Measurements from ENCODE around the gene GNG12.

Gene GNG12

GRCh38 chr1:67695963-67696362 lies 137.3 kb downstream of the GNG12 start:
- no peak for DNase-seq (ENCODE audit: low read depth)
- no peak overlapping the region for H3K4me3 ChIP-seq (ENCODE audit: low read length)
- TF ChIP-seq, protein P1, sequence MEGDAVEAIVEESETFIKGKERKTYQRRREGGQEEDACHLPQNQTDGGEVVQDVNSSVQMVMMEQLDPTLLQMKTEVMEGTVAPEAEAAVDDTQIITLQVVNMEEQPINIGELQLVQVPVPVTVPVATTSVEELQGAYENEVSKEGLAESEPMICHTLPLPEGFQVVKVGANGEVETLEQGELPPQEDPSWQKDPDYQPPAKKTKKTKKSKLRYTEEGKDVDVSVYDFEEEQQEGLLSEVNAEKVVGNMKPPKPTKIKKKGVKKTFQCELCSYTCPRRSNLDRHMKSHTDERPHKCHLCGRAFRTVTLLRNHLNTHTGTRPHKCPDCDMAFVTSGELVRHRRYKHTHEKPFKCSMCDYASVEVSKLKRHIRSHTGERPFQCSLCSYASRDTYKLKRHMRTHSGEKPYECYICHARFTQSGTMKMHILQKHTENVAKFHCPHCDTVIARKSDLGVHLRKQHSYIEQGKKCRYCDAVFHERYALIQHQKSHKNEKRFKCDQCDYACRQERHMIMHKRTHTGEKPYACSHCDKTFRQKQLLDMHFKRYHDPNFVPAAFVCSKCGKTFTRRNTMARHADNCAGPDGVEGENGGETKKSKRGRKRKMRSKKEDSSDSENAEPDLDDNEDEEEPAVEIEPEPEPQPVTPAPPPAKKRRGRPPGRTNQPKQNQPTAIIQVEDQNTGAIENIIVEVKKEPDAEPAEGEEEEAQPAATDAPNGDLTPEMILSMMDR (conservative IDR thresholded peaks at IDR 0.05; ENCODE audit: low read depth, low read length) = no peak

DNA sequence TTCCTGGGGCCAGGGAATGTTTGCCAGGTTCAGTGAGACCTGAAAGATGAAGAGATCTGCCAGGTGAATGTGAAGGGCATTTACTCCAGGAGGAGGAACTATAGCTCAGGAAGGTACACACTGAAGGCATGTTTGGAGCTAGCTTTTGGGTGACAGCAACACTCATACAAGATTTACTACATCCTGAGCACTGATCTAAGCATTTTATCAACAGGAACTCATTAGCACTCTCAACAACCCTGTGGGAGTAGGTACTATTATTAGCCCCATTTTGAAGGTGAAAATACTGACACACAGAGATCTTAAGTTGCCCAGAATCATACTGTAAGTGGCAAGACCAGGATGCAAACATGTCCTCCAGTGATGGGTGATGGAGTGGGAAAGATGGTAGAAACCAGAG lies 141.6 kb downstream of the GNG12 start:
- no peak for DNase-seq (ENCODE audit: low read depth)
- TF ChIP-seq, protein P1 (conservative IDR thresholded peaks at IDR 0.05; ENCODE audit: low read depth, low read length) = no peak
- H3K4me3 ChIP-seq (ENCODE audit: low read length) = no peak overlapping the region

GRCh38 chr1:67690411-67690810 lies 142.9 kb downstream of the GNG12 start:
- H3K4me3 ChIP-seq (ENCODE audit: low read length) = no peak overlapping the region
- TF ChIP-seq, protein P1 (conservative IDR thresholded peaks at IDR 0.05; ENCODE audit: low read depth, low read length) = no peak
- DNase-seq (ENCODE audit: low read depth) = no peak

GRCh38 chr1:67690018-67690363 lies 143.3 kb downstream of the GNG12 start:
- no peak for DNase-seq (ENCODE audit: low read depth)
- no peak overlapping the region for H3K4me3 ChIP-seq (ENCODE audit: low read length)
- TF ChIP-seq, protein P1 (conservative IDR thresholded peaks at IDR 0.05; ENCODE audit: low read depth, low read length) = no peak

DNA sequence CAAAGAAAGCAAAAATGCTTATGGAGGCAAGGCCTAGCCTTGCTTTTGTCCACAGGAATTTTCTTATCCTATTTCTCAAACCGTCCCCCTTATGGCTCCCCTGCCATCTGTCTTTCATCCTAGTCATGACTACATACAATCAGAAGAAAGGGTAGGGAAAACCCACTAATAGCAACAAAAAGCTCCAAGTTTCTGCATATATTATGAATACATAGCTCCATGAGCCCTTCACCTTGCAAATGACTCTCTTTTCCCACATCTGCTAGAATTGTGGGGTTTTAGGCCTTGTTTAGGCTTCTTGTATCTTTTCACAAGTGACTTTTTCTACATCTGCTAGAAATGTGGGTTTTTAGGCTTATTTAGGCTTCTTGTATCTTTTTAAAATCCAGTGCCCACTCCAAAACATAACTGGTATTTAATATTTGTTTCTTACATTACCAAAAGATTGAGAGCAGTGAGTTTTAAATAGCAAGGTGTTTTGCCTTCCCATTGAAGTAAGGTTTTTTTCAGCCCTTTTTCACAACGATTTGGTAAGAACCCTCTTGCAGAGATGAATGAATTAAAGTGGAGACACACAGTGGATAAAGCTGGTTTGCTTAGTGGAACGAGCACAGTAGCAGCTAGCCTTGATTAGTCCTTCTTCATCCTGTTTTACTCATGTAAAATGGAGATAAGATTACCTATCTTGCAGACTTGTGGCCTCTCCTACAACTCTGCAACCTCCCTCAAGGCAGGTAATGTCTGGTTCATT lies 143.8 kb downstream of the GNG12 start:
- H3K4me3 ChIP-seq (ENCODE audit: low read length) = no peak overlapping the region
- DNase-seq (ENCODE audit: low read depth) = no peak
- TF ChIP-seq, protein P1 (conservative IDR thresholded peaks at IDR 0.05; ENCODE audit: low read depth, low read length) = no peak

DNA sequence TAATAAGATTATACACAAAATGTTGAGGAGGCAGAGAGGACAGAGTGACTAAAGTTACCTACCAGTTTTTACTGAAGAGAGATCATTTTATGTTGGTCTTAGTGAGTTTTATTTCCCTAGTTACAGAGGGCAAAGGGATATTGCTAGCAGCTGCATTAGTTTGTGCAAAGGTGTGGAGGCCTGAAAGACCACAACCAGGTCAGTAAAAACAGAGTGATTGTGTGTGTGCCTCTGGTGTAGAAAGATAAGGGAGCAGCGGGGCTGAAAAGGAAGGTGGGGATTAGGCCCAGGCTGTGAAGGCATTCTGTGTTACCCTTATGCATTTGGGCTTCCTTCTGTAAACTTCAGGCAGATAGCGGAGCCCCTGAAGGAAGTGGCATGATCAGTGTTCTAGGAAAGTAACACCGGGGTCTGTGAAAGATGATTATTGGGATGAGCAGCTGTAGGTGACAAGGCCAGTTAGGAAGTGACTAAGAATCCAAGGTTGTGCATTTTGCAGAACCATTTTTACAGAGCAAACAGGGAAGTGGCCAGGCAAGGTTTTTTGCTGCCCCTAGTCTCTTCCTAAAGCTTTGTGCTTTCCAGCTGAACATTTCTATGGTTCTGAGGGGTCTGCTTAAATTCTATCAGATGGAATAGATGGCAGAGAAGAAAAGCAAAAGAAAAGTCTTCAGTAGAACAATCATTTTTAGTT lies 144.6 kb downstream of the GNG12 start:
- TF ChIP-seq, protein P1 (conservative IDR thresholded peaks at IDR 0.05; ENCODE audit: low read depth, low read length) = no peak
- no peak overlapping the region for H3K4me3 ChIP-seq (ENCODE audit: low read length)
- DNase-seq (ENCODE audit: low read depth) = no peak

- DNase-seq (ENCODE audit: low read depth) = peak; percentile 73
- peak overlapping the region; percentile 98 for H3K4me3 ChIP-seq (ENCODE audit: low read length)
Observed at GRCh38 chr1:67687649-67688048, 145.6 kb downstream of the GNG12 start.

More at GRCh38 chr1:67687649-67688048, 145.6 kb downstream of the GNG12 start:
- TF ChIP-seq, protein P1 (conservative IDR thresholded peaks at IDR 0.05; ENCODE audit: low read depth, low read length) = no peak

Measured in retinal pigment epithelial cell (primary cell).